Raji (cell line): Measurements from ENCODE around the gene SYNGR1.

Experiments
- POLR2A ChIP-seq: IDR thresholded peaks from 2 replicates; pipeline ENCODE4 v1.6.1; 2011; ENCODE audit warnings: low read depth, low read length, control low read depth; ENCODE audit not compliant: insufficient read depth

SYNGR1 gene

GRCh38 chr22:39405346-39406085 is 55.7 kb downstream of the SYNGR1 start:
- TF ChIP-seq POLR2A = no peak

DNA sequence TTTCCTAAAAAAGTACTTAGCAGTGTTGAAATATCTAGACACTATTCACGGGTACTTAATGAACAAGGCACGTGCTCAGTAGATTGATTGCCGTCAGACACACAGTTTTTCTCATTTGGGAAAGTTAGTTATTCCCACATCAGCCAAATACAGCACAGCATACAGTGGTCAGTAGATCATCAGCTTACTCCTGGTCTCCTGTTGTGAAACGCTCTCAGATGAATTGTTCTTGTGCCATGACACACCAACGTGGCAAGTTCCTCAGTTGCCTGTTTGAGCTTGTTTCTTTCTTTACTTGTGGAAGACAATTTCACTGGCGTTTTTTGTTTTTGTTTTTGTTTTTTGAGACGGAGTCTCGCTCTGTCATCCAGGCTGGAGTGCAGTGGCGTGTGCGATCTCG is 58.4 kb downstream of the SYNGR1 start:
- no peak for TF ChIP-seq POLR2A

DNA sequence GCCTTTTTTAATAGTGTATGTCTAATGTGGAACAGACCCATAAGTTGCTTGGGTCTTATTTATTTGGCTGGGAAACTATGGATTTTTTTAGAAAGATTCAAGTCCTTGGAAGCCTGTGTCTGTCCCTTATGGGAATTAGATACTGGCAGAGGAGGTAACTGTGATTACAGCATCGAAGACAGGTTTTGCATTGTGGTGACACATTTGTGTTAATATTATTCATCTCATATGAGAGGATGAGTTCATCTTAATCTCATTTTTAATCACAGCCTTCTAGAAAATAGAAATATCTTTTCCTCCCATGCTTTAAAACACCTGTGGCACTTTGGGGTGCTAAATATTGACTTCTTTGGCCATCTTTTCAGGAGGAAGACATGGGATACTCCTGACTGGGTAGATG is 59.0 kb downstream of the SYNGR1 start:
- no peak for TF ChIP-seq POLR2A

GRCh38 chr22:39409516-39410029 is 59.8 kb downstream of the SYNGR1 start:
- no peak for TF ChIP-seq POLR2A

- no peak for TF ChIP-seq POLR2A
Observed at GRCh38 chr22:39410264-39410663, 60.5 kb downstream of the SYNGR1 start.

DNA sequence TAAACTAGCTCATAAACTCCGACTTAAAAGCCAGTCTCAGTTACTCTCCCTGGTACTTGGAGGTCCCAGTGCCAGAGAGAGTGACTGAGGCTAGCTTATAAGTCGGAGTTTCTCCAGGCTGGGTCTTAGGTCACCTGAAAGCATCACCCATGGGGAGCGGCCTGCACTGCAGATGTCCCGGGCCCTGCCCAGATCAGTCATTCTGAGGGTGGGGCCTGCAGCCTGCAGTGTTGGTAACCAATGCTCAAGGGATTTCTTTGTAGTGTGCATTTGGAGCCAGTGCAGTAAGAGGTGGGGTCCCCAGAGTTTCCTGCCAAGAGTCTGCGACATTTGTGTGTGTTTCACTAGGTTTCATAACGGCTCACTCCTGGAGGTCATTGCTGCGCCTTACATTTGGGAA is 64.6 kb downstream of the SYNGR1 start:
- TF ChIP-seq POLR2A = no peak

DNA sequence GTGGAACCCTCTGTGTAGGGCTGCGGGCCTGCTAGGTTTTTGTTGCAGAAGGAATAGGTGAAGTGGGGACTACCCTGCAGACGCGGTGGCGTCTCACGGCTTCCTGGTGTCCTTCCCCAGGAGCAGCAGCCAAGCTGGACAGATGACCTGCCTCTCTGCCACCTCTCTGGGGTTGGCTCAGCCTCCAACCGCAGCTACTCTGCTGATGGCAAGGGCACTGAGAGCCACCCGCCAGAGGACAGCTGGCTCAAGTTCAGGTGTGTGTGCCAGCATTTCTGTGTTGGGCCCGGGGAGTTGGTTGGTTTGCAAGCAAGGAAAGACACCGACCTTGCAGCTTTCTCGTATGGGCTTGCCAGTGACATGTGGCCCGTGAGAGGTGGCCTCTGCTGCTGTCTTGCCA is 65.1 kb downstream of the SYNGR1 start:
- no peak for TF ChIP-seq POLR2A

GRCh38 chr22:39415506-39415905 is 65.7 kb downstream of the SYNGR1 start:
- TF ChIP-seq POLR2A = no peak

GRCh38 chr22:39416319-39416718 is 66.5 kb downstream of the SYNGR1 start:
- no peak for TF ChIP-seq POLR2A

DNA sequence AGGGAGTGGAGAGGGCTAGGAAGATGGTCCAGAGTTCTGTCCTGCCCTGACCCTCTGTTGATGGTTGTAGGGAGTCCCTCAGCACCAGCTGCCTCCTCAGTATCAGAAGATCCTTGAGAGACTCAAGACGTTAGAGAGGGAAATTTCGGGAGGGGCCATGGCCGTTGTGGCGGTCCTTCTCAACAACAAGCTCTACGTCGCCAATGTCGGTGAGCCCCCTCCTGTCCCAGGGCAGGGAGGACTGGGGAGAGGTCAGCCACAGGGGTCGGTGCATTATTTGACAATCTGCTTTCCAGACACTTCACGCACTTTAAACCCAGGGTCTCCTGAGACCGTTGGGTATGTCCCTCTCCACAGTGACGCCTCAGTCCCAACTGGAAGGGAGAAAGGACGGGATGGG is 67.8 kb downstream of the SYNGR1 start:
- TF ChIP-seq POLR2A = no peak

DNA sequence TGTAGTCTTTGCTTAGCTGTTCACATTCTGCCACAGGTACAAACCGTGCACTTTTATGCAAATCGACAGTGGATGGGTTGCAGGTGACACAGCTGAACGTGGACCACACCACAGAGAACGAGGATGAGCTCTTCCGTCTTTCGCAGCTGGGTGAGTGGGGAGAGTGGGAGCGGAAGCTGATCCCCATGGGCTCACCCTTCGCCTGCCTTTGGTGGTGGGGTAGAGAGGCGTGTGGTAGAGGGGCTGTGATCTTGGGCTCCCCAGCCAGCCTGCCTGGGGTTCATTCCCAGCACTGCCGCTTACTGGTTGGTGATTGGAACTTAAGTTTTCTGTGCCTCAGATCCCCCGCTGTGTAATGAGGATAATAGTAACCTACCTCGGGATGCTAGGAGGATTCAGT is 68.9 kb downstream of the SYNGR1 start:
- no peak for TF ChIP-seq POLR2A

GRCh38 chr22:39419096-39419495 is 69.3 kb downstream of the SYNGR1 start:
- TF ChIP-seq POLR2A = no peak

- no peak for TF ChIP-seq POLR2A
Observed at GRCh38 chr22:39419911-39420310, 70.1 kb downstream of the SYNGR1 start.

DNA sequence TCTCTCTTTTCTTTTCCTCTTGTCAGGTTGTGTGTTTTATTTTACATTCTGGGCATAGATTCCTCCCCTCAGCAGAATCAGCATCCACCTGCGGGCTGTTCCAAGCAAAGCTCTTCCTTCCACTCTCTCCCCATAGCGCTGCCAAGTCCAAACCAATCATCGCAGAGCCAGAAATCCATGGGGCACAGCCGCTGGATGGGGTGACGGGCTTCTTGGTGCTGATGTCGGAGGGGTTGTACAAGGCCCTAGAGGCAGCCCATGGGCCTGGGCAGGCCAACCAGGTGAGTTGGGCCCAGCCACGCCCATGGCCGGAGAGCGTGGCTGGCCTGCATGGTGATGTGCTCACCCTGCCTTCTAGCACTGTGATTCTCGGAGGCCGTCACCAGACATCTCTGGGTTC is 71.9 kb downstream of the SYNGR1 start:
- TF ChIP-seq POLR2A = no peak

DNA sequence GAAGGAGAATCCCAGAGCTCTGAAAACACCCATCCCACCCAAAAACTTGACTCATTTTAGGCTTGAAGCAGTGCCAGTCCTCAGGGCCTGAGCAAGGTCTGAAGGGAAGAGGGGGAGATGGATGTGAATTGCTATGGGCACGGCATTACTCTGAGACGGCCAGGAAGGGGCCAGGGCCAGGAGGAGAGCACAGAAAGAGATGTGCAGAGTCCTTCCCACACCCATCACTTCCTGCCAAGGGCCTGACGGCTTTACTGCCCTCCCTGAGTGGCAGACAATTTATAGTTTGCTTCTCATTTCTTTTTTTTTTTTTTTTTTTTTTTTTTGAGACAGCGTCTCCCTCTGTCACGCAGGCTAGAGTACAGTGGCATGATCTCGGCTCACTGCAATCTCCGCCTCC is 72.3 kb downstream of the SYNGR1 start:
- TF ChIP-seq POLR2A = no peak

DNA sequence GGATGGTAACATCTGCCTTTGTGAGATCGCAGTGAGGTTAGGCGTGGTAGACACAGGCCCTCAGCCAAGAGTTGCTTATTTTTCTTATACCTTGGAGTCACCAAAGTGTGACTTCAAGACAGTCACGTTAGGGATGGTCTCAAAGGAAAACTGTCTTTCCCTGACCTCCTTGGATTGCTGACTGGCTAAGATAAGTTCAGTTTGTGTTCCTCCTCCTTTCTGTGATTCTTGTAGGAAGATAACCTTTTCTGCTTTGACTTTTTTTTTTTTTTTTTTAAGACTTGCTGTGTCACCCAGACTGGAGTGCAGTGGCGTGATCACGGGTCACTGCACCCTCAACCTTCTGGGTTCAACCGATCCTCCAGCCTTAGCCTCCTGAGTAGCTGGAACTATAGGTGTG is 72.9 kb downstream of the SYNGR1 start:
- no peak for TF ChIP-seq POLR2A

DNA sequence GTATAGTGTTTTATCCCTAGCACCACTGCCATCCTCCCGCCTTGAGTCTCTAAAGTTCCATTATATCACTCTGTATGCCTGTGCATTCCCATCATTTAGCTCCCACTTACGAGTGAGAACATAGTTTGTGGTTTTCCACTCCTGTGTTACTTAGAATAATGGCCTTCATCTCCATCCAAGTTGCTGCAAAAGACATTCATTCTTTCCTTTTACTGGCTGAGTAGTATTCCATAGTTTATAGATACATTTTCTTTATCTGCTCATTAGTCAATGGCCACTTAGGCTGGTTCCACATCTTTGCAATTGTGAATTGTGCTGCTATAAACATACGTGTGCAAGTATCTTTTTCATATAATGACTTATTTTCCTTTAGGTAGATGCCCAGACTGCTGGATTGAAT is 74.2 kb downstream of the SYNGR1 start:
- no peak for TF ChIP-seq POLR2A
